K562 (cell line): ENCODE measurements around the gene MYO1E. TPM values are rescaled to one million over a fixed set of nuclear protein-coding genes. Genes with fewer than 3 reads are reported as not detected.

Experiments used
- ATAC-seq: fragments of 200-7000 bp; cut with Tn5 transposase; 3 replicates; pipeline ENCODE4 v1.9.1; 2020; ENCODE audit warnings: moderate library complexity
- BruUV-seq: library from RNA; stranded (reverse); fragments of 400-500 nt; replicated peaks from 2 replicates; lab custom pipeline; 2021; lab: Mats Ljungman, UMichigan
- CTCF ChIA-PET: fragments of 300-600 bp; formaldehyde crosslinking; extraction: SDS; loops from one replicate; lab custom pipeline; 2021; ENCODE audit warnings: low intra/inter-chr PET ratio; lab: Yijun Ruan, JAX
- POLR2A ChIA-PET: fragments of 300-600, 350-650 bp; sonication (Branson Sonifier 250); formaldehyde crosslinking; extraction: SDS; loops from one replicate; lab custom pipeline; 2021; ENCODE audit warnings: antibody characterized with exemption, inconsistent platforms; lab: Yijun Ruan, JAX
- DNase-seq, 4 experiments: peaks; one replicate each; pipeline versions ENCODE4 v3.0.0 to v3.0.0-alpha.2; 2011 to 2018; ENCODE audit warnings: low spot score in 3 of 4, mixed read lengths in 3 of 4; ENCODE audit errors: extremely low read depth in 1 of 4
- FAIRE-seq: peaks from 2 replicates; lab custom pipeline; 2011; peaks lifted over from hg19 to GRCh38; lab: Jason Lieb, UNC
- H2AFZ ChIP-seq: 2 replicates; pipeline ENCODE4 v1.6.0; 2011; ENCODE audit warnings: low read depth, low read length, control low read depth, inconsistent platforms
- H3K27ac ChIP-seq: fragments of 200-600 bp; 3 replicates; pipeline ENCODE4 v1.8.0; 2011; ENCODE audit warnings: low read depth, mild to moderate bottlenecking, control low read depth, inconsistent platforms, low read length, moderate library complexity, mixed read lengths; ENCODE audit errors: extremely low read depth
- H3K27me3 ChIP-seq, 2 experiments: fragments of 300-600 bp in 1 of 2; 2 replicates in 1 of 2; 3 replicates in 1 of 2; pipeline versions ENCODE4 v1.6.0 to v1.8.0; 2011; ENCODE audit warnings: inconsistent platforms in 2 of 2, low read length in 2 of 2, mild to moderate bottlenecking in 1 of 2, mixed read lengths in 1 of 2, moderate library complexity in 1 of 2; ENCODE audit not compliant: control insufficient read depth in 2 of 2, insufficient read depth in 2 of 2
- H3K36me3 ChIP-seq: fragments of 300-600 bp; 3 replicates; pipeline ENCODE4 v1.8.0; 2011; ENCODE audit warnings: mild to moderate bottlenecking, low read length, inconsistent platforms; ENCODE audit not compliant: control insufficient read depth, insufficient read depth
- H3K4me1 ChIP-seq, 2 experiments: fragments of 200-600 bp in 1 of 2; replicated peaks in 1 of 2; 2 replicates in 1 of 2; 3 replicates in 1 of 2; pipeline versions ENCODE4 v1.5.1 to v1.8.0; 2011; ENCODE audit warnings: inconsistent platforms in 2 of 2, low read length in 2 of 2, mild to moderate bottlenecking in 1 of 2, mixed read lengths in 1 of 2, moderate library complexity in 1 of 2; ENCODE audit not compliant: control insufficient read depth in 2 of 2, insufficient read depth in 2 of 2
- H3K4me2 ChIP-seq: 2 replicates; pipeline ENCODE4 v1.6.1; 2011; ENCODE audit warnings: low read length, control low read depth, inconsistent platforms, mixed read lengths; ENCODE audit not compliant: insufficient read depth
- H3K4me3 ChIP-seq: fragments of 200-600 bp; sonication (generic), shearing (Covaris generic); 2 replicates; pipeline ENCODE4 v1.5.1; 2016; ENCODE audit warnings: control low read depth, inconsistent platforms
- H3K79me2 ChIP-seq: fragments of 200-600 bp; 3 replicates; pipeline ENCODE4 v1.8.0; 2011; ENCODE audit warnings: low read length, inconsistent platforms; ENCODE audit not compliant: control insufficient read depth, insufficient read depth
- H3K9ac ChIP-seq, 2 experiments: 2 replicates each; pipeline versions ENCODE4 v1.6.0 to v1.6.1; 2011; ENCODE audit warnings: low read depth in 2 of 2, low read length in 2 of 2, control low read depth in 1 of 2, inconsistent platforms in 1 of 2, mild to moderate bottlenecking in 1 of 2, mixed read lengths in 1 of 2; ENCODE audit not compliant: insufficient read depth in 1 of 2
- H3K9me1 ChIP-seq: one replicate; pipeline ENCODE4 v1.6.0; 2011; ENCODE audit warnings: inconsistent platforms, mild to moderate bottlenecking, low read length, moderate library complexity; ENCODE audit not compliant: control insufficient read depth, insufficient read depth
- H3K9me3 ChIP-seq: replicated peaks from 2 replicates; pipeline ENCODE4 v1.5.1; 2011; ENCODE audit warnings: low read depth, low read length, inconsistent platforms; ENCODE audit not compliant: control insufficient read depth, insufficient read depth
- H4K20me1 ChIP-seq: replicated peaks from 2 replicates; pipeline ENCODE4 v1.6.1; 2011; ENCODE audit warnings: low read length, inconsistent platforms, mixed read lengths; ENCODE audit not compliant: control insufficient read depth, insufficient read depth
- DMBX1 ChIP-seq: fragments of 250-450 bp; sonication (Bioruptor Pico); IDR thresholded peaks from 2 replicates; pipeline ENCODE4 v1.8.0; 2022; ENCODE audit warnings: inconsistent platforms, mild to moderate bottlenecking, moderate library complexity, borderline replicate concordance
- FUS ChIP-seq: fragments of 200-400 bp; formaldehyde crosslinking; optimal IDR thresholded peaks from 2 replicates; pipeline ENCODE3; 2017; ENCODE audit warnings: low read depth, low read length
- HDAC6 ChIP-seq: IDR thresholded peaks from 2 replicates; pipeline ENCODE4 v1.6.1; 2012; ENCODE audit warnings: low read depth, mild to moderate bottlenecking, control low read depth, inconsistent platforms, low read length, moderate library complexity
- HMGN3 ChIP-seq: IDR thresholded peaks from 2 replicates; pipeline ENCODE4 v1.6.1; 2011; ENCODE audit warnings: borderline replicate concordance, low read depth, mild to moderate bottlenecking, mixed read lengths, low read length; ENCODE audit not compliant: insufficient read length; ENCODE audit errors: extremely low read depth
- HNRNPK ChIP-seq: fragments of 200-400 bp; formaldehyde crosslinking; IDR thresholded peaks from one replicate; pipeline ENCODE4 v1.6.1; 2018; ENCODE audit warnings: mild to moderate bottlenecking, low read depth, low read length; ENCODE audit not compliant: poor library complexity, severe bottlenecking
- MYBL2 ChIP-seq, 2 experiments: fragments of 450-650 bp in 1 of 2; sonication (generic) in 1 of 2; formaldehyde crosslinking in 1 of 2; IDR thresholded peaks; 2 replicates each; pipeline versions ENCODE4 v1.6.1 to v1.8.1; 2017 to 2022; ENCODE audit warnings: borderline replicate concordance in 1 of 2, inconsistent platforms in 1 of 2, low read depth in 1 of 2, mild to moderate bottlenecking in 1 of 2, missing genetic modification reagents in 1 of 2, moderate library complexity in 1 of 2
- NFIC ChIP-seq: fragments of 450-650 bp; IDR thresholded peaks from 2 replicates; pipeline ENCODE4 v1.6.1; 2017; ENCODE audit warnings: mild to moderate bottlenecking, inconsistent platforms
- POLR2G ChIP-seq: fragments of 200-400 bp; formaldehyde crosslinking; IDR thresholded peaks from 2 replicates; pipeline ENCODE4 v1.6.1; 2017; ENCODE audit warnings: low read depth, mild to moderate bottlenecking, antibody characterized with exemption, low read length, moderate library complexity
- SREBF1 ChIP-seq: fragments of 150-350 bp; IDR thresholded peaks from 2 replicates; pipeline ENCODE4 v1.6.1; 2014; ENCODE audit warnings: antibody characterized with exemption, low read depth, low read length, borderline replicate concordance
- XRCC3 ChIP-seq: fragments of 450-650 bp; IDR thresholded peaks from 2 replicates; pipeline ENCODE4 v1.6.1; 2017; ENCODE audit warnings: mild to moderate bottlenecking, moderate library complexity
- ZNF316 ChIP-seq: fragments of 450-650 bp; IDR thresholded peaks from 2 replicates; pipeline ENCODE4 v1.6.1; 2016
- ZNF436 ChIP-seq: fragments of 250-450, 450-650 bp; sonication (Bioruptor Pico); formaldehyde crosslinking; IDR thresholded peaks from 2 replicates; pipeline ENCODE4 v1.7.0; 2020; ENCODE audit warnings: mild to moderate bottlenecking
- WGBS: fragments of 100-300 bp; shearing (Covaris generic); methylation state at CpG from one replicate; pipeline ENCODE4 v1.1.6; 2016; ENCODE audit warnings: low coverage, mixed read lengths; ENCODE audit not compliant: insufficient coverage; ENCODE audit errors: missing lambda C conversion rate; 5-methylcytosine and 5-hydroxymethylcytosine counted together
- in situ Hi-C: fragments of 300-500 bp; cut with MboI; formaldehyde crosslinking; loops from 4 replicates; pipeline ENCODE4 v1.15.0; 2018; ENCODE audit warnings: inconsistent platforms, mixed read lengths
- intact Hi-C: fragments of 100-400 bp; cut with micrococcal nuclease; formaldehyde crosslinking; loops from 2 replicates; pipeline ENCODE4 v1.14.2; 2022
- polyA plus RNA-seq, 8 experiments: library from polyadenylated mRNA; depleted of rRNA in 4 of 8; stranded (reverse) in 5 of 8; unstranded in 3 of 8; fragments of >200 nt; fragmentation: Nextera tagmentation in 2 of 8; fragmentation: Illumina TruSeq in 1 of 8; extraction: Ambion mirVana in 2 of 8; extraction: Trizol in 1 of 8; gene quantifications; 2 replicates each; pipeline versions ENCODE4 v1.2.1 to v1.2.3, GENCODE V29; 2011 to 2014; ENCODE audit warnings: inconsistent platforms in 1 of 8, missing spikeins in 1 of 8
- total RNA-seq, 7 experiments: library from RNA; depleted of rRNA in 6 of 7; stranded (reverse); fragments of >200 nt in 6 of 7; fragmentation: Illumina TruSeq in 2 of 7; extraction: Trizol in 2 of 7; gene quantifications; 2 replicates each; pipeline versions ENCODE4 v1.2.1 to v1.2.3, GENCODE V29; 2011 to 2021; ENCODE audit warnings: low replicate concordance in 1 of 7
- TF ChIP-seq, protein P1 (sequence below): fragments of 450-650 bp; IDR thresholded peaks from 2 replicates; pipeline ENCODE4 v1.6.1; 2016; ENCODE audit warnings: borderline replicate concordance

The MYO1E gene
- total and polyA plus RNA-seq, 9 of the 15 experiments (the other 6 are each of a cell fraction or from before 2014, with no cell fraction given) = under 0.01 to 0.44 (median 0.01) TPM; not detected in 6

- no peak for FAIRE-seq
- CTCF ChIA-PET = no interaction called here
- no peak for ATAC-seq
Observed at GRCh38 chr15:59333401-59334075, 39.1 kb downstream of the MYO1E start.

More at GRCh38 chr15:59333401-59334075, 39.1 kb downstream of the MYO1E start:
- Histone ChIP-seq H4K20me1 (no peaks in the 10 kb centered on the region), H3K36me3 (no peaks in the 10 kb centered on the region), H2AFZ (no peak overlapping the region), H3K79me2 (no peaks in the 10 kb centered on the region), H3K9ac (no peak overlapping the region), H3K4me2 (no peak overlapping the region), H3K4me1 (no peaks in the 10 kb centered on the region), H3K27ac (no peak overlapping the region)
- no peak for DNase-seq
- 0% methylated on average over 6 of the region's 6 CpGs for WGBS
- intact Hi-C loops = no loop called here
- no TSS peak for BruUV-seq
- TF ChIP-seq HMGN3 (no peak), ZNF436 (CRISPR knock-in tag) (no peak), POLR2G (no peak), DMBX1 (CRISPR knock-in tag) (no peak), SREBF1 (no peak), ZNF316 (no peak), HNRNPK (no peak), FUS (no peak), XRCC3 (no peak), HDAC6 (no peak), NFIC (no peak), MYBL2 (IDR thresholded peaks at IDR 0.05; ENCODE audit: low read depth) (no peak), MYBL2 (CRISPR knock-in tag; IDR thresholded peaks at IDR 0.05; ENCODE audit: borderline replicate concordance) (no peak)
- TF ChIP-seq, protein P1, sequence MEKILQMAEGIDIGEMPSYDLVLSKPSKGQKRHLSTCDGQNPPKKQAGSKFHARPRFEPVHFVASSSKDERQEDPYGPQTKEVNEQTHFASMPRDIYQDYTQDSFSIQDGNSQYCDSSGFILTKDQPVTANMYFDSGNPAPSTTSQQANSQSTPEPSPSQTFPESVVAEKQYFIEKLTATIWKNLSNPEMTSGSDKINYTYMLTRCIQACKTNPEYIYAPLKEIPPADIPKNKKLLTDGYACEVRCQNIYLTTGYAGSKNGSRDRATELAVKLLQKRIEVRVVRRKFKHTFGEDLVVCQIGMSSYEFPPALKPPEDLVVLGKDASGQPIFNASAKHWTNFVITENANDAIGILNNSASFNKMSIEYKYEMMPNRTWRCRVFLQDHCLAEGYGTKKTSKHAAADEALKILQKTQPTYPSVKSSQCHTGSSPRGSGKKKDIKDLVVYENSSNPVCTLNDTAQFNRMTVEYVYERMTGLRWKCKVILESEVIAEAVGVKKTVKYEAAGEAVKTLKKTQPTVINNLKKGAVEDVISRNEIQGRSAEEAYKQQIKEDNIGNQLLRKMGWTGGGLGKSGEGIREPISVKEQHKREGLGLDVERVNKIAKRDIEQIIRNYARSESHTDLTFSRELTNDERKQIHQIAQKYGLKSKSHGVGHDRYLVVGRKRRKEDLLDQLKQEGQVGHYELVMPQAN = no peak
- TF ChIP-seq, all 486 proteins: peak for 0
- Histone ChIP-seq H3K9me1 (no peaks in the 10 kb centered on the region), H3K9me3 (no peaks in the 10 kb centered on the region), H3K4me3 (no peak overlapping the region), H3K27me3 (peaks cover 2 to 5% of the 10 kb centered on the region in 2 experiments; a peak in 4 of 5 replicates)
- in situ Hi-C loops = no loop called here
- POLR2A ChIA-PET = interaction anchor here (0.9 kb wide), 1 partner anchor 8 kb away, joined by 3 read pairs; no protein-coding TSS in a partner anchor
